Endothelial cell of umbilical vein (primary cell): ENCODE measurements around the gene EPS8L2.

Experiments
- EZH2 ChIP-seq: IDR thresholded peaks from 2 replicates; pipeline ENCODE4 v1.6.1; 2012; ENCODE audit warnings: borderline replicate concordance, low read depth, mild to moderate bottlenecking, moderate library complexity, low read length, inconsistent platforms; ENCODE audit not compliant: severe bottlenecking
- POLR2A ChIP-seq: IDR thresholded peaks from 2 replicates; pipeline ENCODE4 v1.6.1; 2012; ENCODE audit warnings: low read depth, mild to moderate bottlenecking, control low read depth, low read length
- POLR2AphosphoS5 ChIP-seq: IDR thresholded peaks from 2 replicates; pipeline ENCODE4 v1.6.1; 2012; ENCODE audit warnings: low read depth, mild to moderate bottlenecking, control low read depth, low read length, moderate library complexity; ENCODE audit not compliant: insufficient read depth
- TF ChIP-seq, protein P1 (sequence below), 2 donors: IDR thresholded peaks; 1 replicate in 1 of 2; 2 replicates in 1 of 2; pipeline ENCODE4 v1.5.1; 2011; ENCODE audit warnings: low read length in 2 of 2, mild to moderate bottlenecking in 2 of 2, moderate library complexity in 2 of 2, control low read depth in 1 of 2, inconsistent platforms in 1 of 2, low read depth in 1 of 2; ENCODE audit not compliant: insufficient read depth in 1 of 2; ENCODE audit errors: extremely low read depth in 1 of 2
- TF ChIP-seq, protein P2 (sequence below): IDR thresholded peaks from 2 replicates; pipeline ENCODE4 v1.6.1; 2011; ENCODE audit not compliant: insufficient read depth, insufficient read length

DNA sequence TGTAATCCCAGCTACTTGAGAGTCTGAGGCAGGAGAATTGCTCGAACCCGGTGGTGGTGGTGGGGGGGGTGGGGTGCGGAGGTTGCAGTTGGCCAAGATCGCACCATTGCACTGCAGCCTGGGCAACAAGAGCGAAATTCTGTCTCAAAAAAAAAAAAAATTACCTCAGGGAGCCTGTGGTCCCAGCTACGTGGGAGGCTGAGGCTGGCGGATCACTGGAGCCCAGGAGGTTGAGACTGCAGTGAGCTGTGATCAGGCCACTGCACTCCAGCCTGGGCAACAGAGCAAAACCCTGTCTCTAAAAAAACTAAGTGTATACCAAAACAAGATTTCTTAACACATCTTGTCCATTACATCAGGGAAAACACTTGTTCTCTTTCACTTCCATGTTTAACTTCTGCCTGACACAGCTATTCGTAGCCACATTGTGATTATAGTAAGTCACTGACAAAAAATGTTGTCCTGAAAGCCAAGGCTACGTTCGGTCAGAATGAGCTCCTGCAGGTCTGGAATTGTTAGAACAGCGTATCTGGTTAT is 9.0 kb upstream of the EPS8L2 start:
- TF ChIP-seq EZH2 (no peak), POLR2AphosphoS5 (no peak), POLR2A (no peak)
- TF ChIP-seq, protein P1, sequence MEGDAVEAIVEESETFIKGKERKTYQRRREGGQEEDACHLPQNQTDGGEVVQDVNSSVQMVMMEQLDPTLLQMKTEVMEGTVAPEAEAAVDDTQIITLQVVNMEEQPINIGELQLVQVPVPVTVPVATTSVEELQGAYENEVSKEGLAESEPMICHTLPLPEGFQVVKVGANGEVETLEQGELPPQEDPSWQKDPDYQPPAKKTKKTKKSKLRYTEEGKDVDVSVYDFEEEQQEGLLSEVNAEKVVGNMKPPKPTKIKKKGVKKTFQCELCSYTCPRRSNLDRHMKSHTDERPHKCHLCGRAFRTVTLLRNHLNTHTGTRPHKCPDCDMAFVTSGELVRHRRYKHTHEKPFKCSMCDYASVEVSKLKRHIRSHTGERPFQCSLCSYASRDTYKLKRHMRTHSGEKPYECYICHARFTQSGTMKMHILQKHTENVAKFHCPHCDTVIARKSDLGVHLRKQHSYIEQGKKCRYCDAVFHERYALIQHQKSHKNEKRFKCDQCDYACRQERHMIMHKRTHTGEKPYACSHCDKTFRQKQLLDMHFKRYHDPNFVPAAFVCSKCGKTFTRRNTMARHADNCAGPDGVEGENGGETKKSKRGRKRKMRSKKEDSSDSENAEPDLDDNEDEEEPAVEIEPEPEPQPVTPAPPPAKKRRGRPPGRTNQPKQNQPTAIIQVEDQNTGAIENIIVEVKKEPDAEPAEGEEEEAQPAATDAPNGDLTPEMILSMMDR (IDR thresholded peaks at IDR 0.05; ENCODE audit: extremely low read depth in 1 of 2, insufficient read depth in 1 of 2, low read depth in 1 of 2, low read length in 2 of 2), result no peak
- TF ChIP-seq, protein P2, sequence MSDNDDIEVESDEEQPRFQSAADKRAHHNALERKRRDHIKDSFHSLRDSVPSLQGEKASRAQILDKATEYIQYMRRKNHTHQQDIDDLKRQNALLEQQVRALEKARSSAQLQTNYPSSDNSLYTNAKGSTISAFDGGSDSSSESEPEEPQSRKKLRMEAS, result no peak
